Right lobe of liver (tissue), 6 donors: ENCODE results near the gene KRTAP12-1. TPM values are rescaled to one million over a fixed set of nuclear protein-coding genes. Genes with fewer than 3 reads are reported as not detected.
"Not testable (repeated sequence)": the region's sequence is repeated elsewhere in the genome, so short reads cannot be mapped to it uniquely, and the experiment has no call there.

Experiments used
- ATAC-seq, 4 donors: fragments of 200-7000 bp; cut with Tn5 transposase; one replicate each; pipeline ENCODE4 v1.9.1; 2020; ENCODE audit warnings: mild to moderate bottlenecking in 4 of 4, moderate library complexity in 4 of 4
- DNase-seq, 3 donors: peaks; one replicate each; pipeline ENCODE4 v3.0.0-alpha.2; 2020
- H3K27ac ChIP-seq, 3 donors: fragments of 200-600 bp; one replicate each; pipeline ENCODE4 v1.8.0; 2022
- H3K27me3 ChIP-seq, 2 donors: fragments of 200-600 bp; one replicate each; pipeline ENCODE4 v1.8.0; 2022
- H3K36me3 ChIP-seq, 4 donors: fragments of 200-600 bp; sonication (generic) in 1 of 4; one replicate each; pipeline versions ENCODE4 v1.5.1 to v1.8.0; 2017 to 2022; ENCODE audit warnings: control low read depth in 1 of 4
- H3K4me1 ChIP-seq, 4 donors: fragments of 200-600 bp; sonication (generic) in 1 of 4; one replicate each; pipeline versions ENCODE4 v1.5.1 to v1.8.0; 2017 to 2022; ENCODE audit warnings: control low read depth in 1 of 4
- H3K4me3 ChIP-seq, 3 donors: fragments of 200-600 bp; one replicate each; pipeline ENCODE4 v1.8.0; 2022
- H3K9me3 ChIP-seq, 4 donors: fragments of 200-600 bp; sonication (generic) in 1 of 4; one replicate each; pipeline versions ENCODE4 v1.5.1 to v1.8.0; 2017 to 2022; ENCODE audit warnings: control low read depth in 1 of 4
- POLR2A ChIP-seq: fragments of 450-650 bp; IDR thresholded peaks from one replicate; pipeline ENCODE4 v1.6.1; 2017; ENCODE audit warnings: antibody characterized with exemption, mild to moderate bottlenecking
- WGBS: methylation state at CpG from one replicate; pipeline ENCODE4 v1.1.6; 2018; ENCODE audit warnings: low coverage, low lambda C conversion rate; ENCODE audit not compliant: insufficient coverage; ENCODE audit errors: missing lambda C conversion rate; 5-methylcytosine and 5-hydroxymethylcytosine counted together
- intact Hi-C, 2 donors: fragments of 100-400 bp; cut with DNase I; formaldehyde crosslinking; loops; one replicate each; pipeline versions ENCODE4 v1.11.2 to v1.14.1; 2022
- total RNA-seq, 6 experiments: library from RNA; depleted of rRNA in 2 of 6; stranded (reverse); fragments of >200 nt in 2 of 6; fragmentation: NEBNext Ultra II Directional in 3 of 6; extraction: Animal tissue kit (Norgen Biotek cat#: 25700) in 3 of 6; gene quantifications; one replicate each; pipeline versions ENCODE4 v1.1.0 to v1.2.4, GENCODE V29; 2016 to 2023
- TF ChIP-seq, protein P1 (sequence below), 4 donors: fragments of 200-600 bp in 3 of 4; fragments of 450-650 bp in 1 of 4; IDR thresholded peaks; one replicate each; pipeline versions ENCODE4 v1.5.1 to v1.8.0; 2016 to 2022; ENCODE audit warnings: antibody characterized with exemption in 4 of 4, mild to moderate bottlenecking in 2 of 4
- donor health status: DM: no; HTN: yes; CAD: no.
- donor health status: DM: no; HTN: no; CAD: no.
- donor health status: DM: no; HTN: no; CAD: no.
- donor health status: DM: no; HTN: yes; CAD: no.
- donor health status: DM: no; HTN: yes; CAD: no.

KRTAP12-1 gene
- total RNA-seq, 6 experiments from 2014 or later: not detected

GRCh38 chr21:44691686-44692085 lies 9.7 kb upstream of the KRTAP12-1 start:
- DNase-seq (no peak), ATAC-seq (no peak)
- intact Hi-C loops: no loop called here
- Histone ChIP-seq H3K36me3 (no peaks in the 10 kb centered on the region), H3K4me3 (no peak overlapping the region), H3K9me3 (peaks cover 0 to 4% (median 0%) of the 10 kb centered on the region in 4 donors), H3K4me1 (no peaks in the 10 kb centered on the region), H3K27ac (no peak overlapping the region), H3K27me3 (no peaks in the 10 kb centered on the region)
- no peak for TF ChIP-seq POLR2A
- TF ChIP-seq, protein P1, sequence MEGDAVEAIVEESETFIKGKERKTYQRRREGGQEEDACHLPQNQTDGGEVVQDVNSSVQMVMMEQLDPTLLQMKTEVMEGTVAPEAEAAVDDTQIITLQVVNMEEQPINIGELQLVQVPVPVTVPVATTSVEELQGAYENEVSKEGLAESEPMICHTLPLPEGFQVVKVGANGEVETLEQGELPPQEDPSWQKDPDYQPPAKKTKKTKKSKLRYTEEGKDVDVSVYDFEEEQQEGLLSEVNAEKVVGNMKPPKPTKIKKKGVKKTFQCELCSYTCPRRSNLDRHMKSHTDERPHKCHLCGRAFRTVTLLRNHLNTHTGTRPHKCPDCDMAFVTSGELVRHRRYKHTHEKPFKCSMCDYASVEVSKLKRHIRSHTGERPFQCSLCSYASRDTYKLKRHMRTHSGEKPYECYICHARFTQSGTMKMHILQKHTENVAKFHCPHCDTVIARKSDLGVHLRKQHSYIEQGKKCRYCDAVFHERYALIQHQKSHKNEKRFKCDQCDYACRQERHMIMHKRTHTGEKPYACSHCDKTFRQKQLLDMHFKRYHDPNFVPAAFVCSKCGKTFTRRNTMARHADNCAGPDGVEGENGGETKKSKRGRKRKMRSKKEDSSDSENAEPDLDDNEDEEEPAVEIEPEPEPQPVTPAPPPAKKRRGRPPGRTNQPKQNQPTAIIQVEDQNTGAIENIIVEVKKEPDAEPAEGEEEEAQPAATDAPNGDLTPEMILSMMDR (IDR thresholded peaks at IDR 0.05): no peak
- WGBS: 51% methylated on average over 2 of the region's 2 CpGs

GRCh38 chr21:44689740-44690139 lies 7.8 kb upstream of the KRTAP12-1 start:
- ATAC-seq: not testable (repeated sequence)
- no CpG with 5 or more reads among the region's 3 CpGs for WGBS

GRCh38 chr21:44687671-44688070 lies 5.7 kb upstream of the KRTAP12-1 start:
- no peaks in the 10 kb centered on the region for H3K27me3 ChIP-seq
- ATAC-seq (no peak), DNase-seq (no peak)
- H3K36me3 ChIP-seq: no peaks in the 10 kb centered on the region
- intact Hi-C loops: no loop called here
- H3K9me3 ChIP-seq: no peaks in the 10 kb centered on the region
- no peak overlapping the region for H3K27ac ChIP-seq
- no peak overlapping the region for H3K4me3 ChIP-seq
- H3K4me1 ChIP-seq: no peaks in the 10 kb centered on the region
- TF ChIP-seq, protein P1 (IDR thresholded peaks at IDR 0.05): no peak
- no peak for TF ChIP-seq POLR2A
- 49% methylated on average over 11 of the region's 11 CpGs for WGBS

More at GRCh38 chr21:44689740-44690139, 7.8 kb upstream of the KRTAP12-1 start:
- DNase-seq, H3K36me3 ChIP-seq, H3K4me3 ChIP-seq, H3K4me1 ChIP-seq, intact Hi-C loops, H3K9me3 ChIP-seq, H3K27ac ChIP-seq, H3K27me3 ChIP-seq: not testable (repeated sequence)

DNA sequence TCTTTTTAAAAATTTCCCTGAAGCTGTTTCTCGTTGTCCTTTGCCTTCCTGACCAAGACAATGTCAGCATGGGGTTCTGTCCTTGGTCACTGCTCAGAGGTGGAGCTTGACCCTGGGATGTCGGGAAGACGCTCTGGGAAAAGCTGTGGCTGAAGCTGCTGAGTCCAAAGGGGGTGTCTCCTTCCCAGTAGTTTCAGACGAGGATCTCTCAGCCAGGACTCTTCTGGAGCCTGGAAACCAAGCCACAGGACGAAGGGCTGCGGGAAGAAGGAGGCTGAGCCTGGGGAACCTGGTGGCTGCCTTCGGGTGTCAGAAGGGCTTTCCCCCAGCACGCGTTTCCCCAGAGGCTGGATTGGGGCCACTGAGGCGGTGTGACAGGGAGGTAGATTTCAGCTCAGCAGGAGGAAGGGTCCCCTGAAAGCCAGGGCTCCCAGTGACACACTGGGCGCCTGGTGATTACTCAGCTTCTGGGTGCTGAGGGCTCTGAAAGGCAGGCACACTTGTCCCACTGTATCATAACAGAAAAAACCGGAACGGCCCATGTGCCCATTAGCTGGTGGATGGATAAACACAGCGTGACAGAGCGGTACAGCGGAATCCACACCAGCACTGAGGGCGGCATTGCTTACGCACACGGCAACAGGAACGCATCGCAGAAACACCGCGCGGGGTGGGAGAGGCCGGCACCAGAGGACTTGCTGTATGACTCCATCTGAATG lies 5.0 kb upstream of the KRTAP12-1 start:
- Histone ChIP-seq H3K36me3 (no peaks in the 10 kb centered on the region), H3K4me3 (no peak overlapping the region), H3K9me3 (no peaks in the 10 kb centered on the region), H3K4me1 (no peaks in the 10 kb centered on the region), H3K27me3 (no peaks in the 10 kb centered on the region), H3K27ac (no peak overlapping the region)
- no peak for TF ChIP-seq POLR2A
- TF ChIP-seq, protein P1 (IDR thresholded peaks at IDR 0.05): no peak
- WGBS: 56% methylated on average over 14 of the region's 25 CpGs
- no peak for ATAC-seq
- no peak for DNase-seq
- intact Hi-C loops: no loop called here

GRCh38 chr21:44686000-44686781 lies 4.2 kb upstream of the KRTAP12-1 start:
- Histone ChIP-seq H3K4me3 (no peak overlapping the region), H3K36me3 (no peaks in the 10 kb centered on the region), H3K9me3 (no peaks in the 10 kb centered on the region), H3K4me1 (no peaks in the 10 kb centered on the region), H3K27me3 (no peaks in the 10 kb centered on the region), H3K27ac (no peak overlapping the region)
- intact Hi-C loops: no loop called here
- no peak for DNase-seq
- 0% methylated on average over 2 of the region's 14 CpGs for WGBS
- ATAC-seq: peak in 1 of 4 donors; percentile 18
- TF ChIP-seq, protein P1 (IDR thresholded peaks at IDR 0.05): no peak
- TF ChIP-seq POLR2A: no peak

GRCh38 chr21:44685050-44685449 lies 3.1 kb upstream of the KRTAP12-1 start:
- H3K27me3 ChIP-seq, H3K4me1 ChIP-seq, H3K9me3 ChIP-seq, H3K27ac ChIP-seq, intact Hi-C loops, H3K4me3 ChIP-seq, H3K36me3 ChIP-seq, DNase-seq: not testable (repeated sequence)
- peak in 1 of 4 donors; percentile 32 for ATAC-seq
- WGBS: no CpG with 5 or more reads among the region's 6 CpGs
